Measurements from ENCODE around the gene SIDT2. TPM values are rescaled to one million over a fixed set of nuclear protein-coding genes. Genes with fewer than 3 reads are reported as not detected.

SIDT2 gene
- total and polyA plus RNA-seq, 2 donors (not counting 3 experiments of a cell fraction or from before 2014, with no cell fraction given): 28.7 to 34.5 TPM

- FAIRE-seq (no peak), DNase-seq (ENCODE audit: low read depth, low spot score) (no peak)
- no peak for TF ChIP-seq GATA2 (IDR thresholded peaks at IDR 0.05; ENCODE audit: insufficient read depth, insufficient read length, low read depth, low read length)
- no peak for TF ChIP-seq CTCF (IDR thresholded peaks at IDR 0.05; ENCODE audit: extremely low read depth in 1 of 2, insufficient read depth in 1 of 2, low read depth in 1 of 2, low read length in 2 of 2)
- no peak for TF ChIP-seq MAX (IDR thresholded peaks at IDR 0.05; ENCODE audit: insufficient read depth, insufficient read length)
- no peak for TF ChIP-seq JUN (IDR thresholded peaks at IDR 0.05; ENCODE audit: borderline replicate concordance, insufficient read depth, insufficient read length, low read depth)
- no peak for TF ChIP-seq MYC (IDR thresholded peaks at IDR 0.05; ENCODE audit: low read depth, low read length)
- no peak for TF ChIP-seq FOS (IDR thresholded peaks at IDR 0.05; ENCODE audit: borderline replicate concordance, insufficient read depth, low read length)
- no peak for TF ChIP-seq EZH2 (IDR thresholded peaks at IDR 0.05; ENCODE audit: borderline replicate concordance, low read depth, low read length, severe bottlenecking)
- no peak for TF ChIP-seq POLR2AphosphoS5 (IDR thresholded peaks at IDR 0.05; ENCODE audit: insufficient read depth, low read depth, low read length)
- no peak for TF ChIP-seq POLR2A (IDR thresholded peaks at IDR 0.05; ENCODE audit: low read depth, low read length)
- Histone ChIP-seq H3K9ac (replicated peaks; ENCODE audit: extremely low read depth, insufficient read depth, low read length) (no peak overlapping the region), H3K27ac (ENCODE audit: insufficient read depth, low read depth, low read length) (no peak overlapping the region), H3K4me1 (ENCODE audit: control insufficient read depth, extremely low read depth, insufficient read depth, low read length) (no peaks in the 10 kb centered on the region), H3K27me3 (ENCODE audit: control insufficient read depth in 2 of 2, insufficient read depth in 2 of 2, low read length in 2 of 2) (no peaks in the 10 kb centered on the region), H3K9me1 (replicated peaks; ENCODE audit: control insufficient read depth, extremely low read depth, insufficient read depth, low read length) (no peaks in the 10 kb centered on the region), H3K9me3 (replicated peaks; ENCODE audit: control insufficient read depth, insufficient read depth, low read length) (no peaks in the 10 kb centered on the region), H2AFZ (ENCODE audit: low read depth, low read length) (no peak overlapping the region), H3K4me3 (replicated peaks in 1 of 3; ENCODE audit: insufficient read depth in 1 of 3, low read depth in 1 of 3, low read length in 3 of 3) (no peak overlapping the region), H3K36me3 (ENCODE audit: control insufficient read depth in 2 of 2, extremely low read depth in 1 of 2, insufficient read depth in 2 of 2, low read length in 2 of 2) (peaks cover 0 to 35% of the 10 kb centered on the region in 2 experiments), H3K79me2 (ENCODE audit: control insufficient read depth, insufficient read depth, low read length) (no peaks in the 10 kb centered on the region), H3K4me2 (ENCODE audit: insufficient read depth, low read length) (no peak overlapping the region), H4K20me1 (replicated peaks; ENCODE audit: control insufficient read depth, extremely low read depth, insufficient read depth, low read length) (no peaks in the 10 kb centered on the region)
- no TSS peak for BruUV-seq (replicated peaks)
- POLR2A ChIA-PET: no interaction called here
- dilution Hi-C loops (cut with MboI; ENCODE audit: extremely low pct_ligation_motif_present, low sequenced_read_pairs) (no loop called here), intact Hi-C loops (cut with micrococcal nuclease) (no loop called here)
- CTCF ChIA-PET: interaction anchor here (1.0 kb wide), 1 partner anchor 11 kb away, joined by 6 read pairs; no protein-coding TSS in a partner anchor
Observed at GRCh38 chr11:117191680-117192400, 13.3 kb downstream of the SIDT2 start.

All from endothelial cell of umbilical vein (primary cell).